ENCODE results near the gene DGCR6L.
"Not testable (repeated sequence)": the region's sequence is repeated elsewhere in the genome, so short reads cannot be mapped to it uniquely, and the experiment has no call there.

DNA sequence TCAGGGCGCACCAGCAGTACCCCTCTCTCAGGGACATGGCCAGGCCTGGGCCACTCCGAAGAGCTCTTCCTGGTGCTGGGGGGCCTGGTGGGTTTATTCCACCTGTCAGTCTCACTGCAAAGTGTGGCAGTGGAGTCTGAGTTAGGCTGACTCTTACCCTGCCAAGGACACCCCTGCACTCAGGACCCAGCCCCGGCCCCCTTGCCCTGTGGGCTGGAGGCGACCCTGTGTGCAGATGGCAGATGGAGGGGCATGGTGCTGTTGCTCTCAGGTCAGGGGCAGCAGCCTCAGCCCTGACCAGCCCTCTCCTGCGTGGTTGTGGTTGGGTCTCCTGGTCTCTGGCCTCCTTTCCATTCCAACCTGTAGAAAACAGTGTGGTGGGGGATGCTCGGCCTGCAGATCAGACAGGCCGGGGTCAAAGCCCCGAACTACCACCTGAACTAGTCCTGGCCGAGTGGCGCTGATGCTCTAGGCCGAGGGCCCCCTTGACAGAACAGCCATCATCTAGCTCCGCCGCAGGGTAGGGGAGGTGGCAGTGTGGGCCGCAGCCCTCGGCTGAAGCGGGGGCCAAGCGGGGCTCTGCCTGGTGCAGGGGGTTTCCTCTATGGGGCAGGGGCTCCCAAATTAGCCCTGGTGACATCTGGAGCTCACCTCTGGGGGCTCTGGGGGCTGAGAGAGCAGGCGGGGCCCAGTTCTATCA, 41.8 kb downstream of the DGCR6L start:
- TF ChIP-seq ETV6 (CRISPR knock-in tag; IDR thresholded peaks at IDR 0.05); ZNF512 (CRISPR knock-in tag; IDR thresholded peaks at IDR 0.05; ENCODE audit: borderline replicate concordance); CREB1 (CRISPR knock-in tag; IDR thresholded peaks at IDR 0.05); E2F5 (CRISPR knock-in tag; IDR thresholded peaks at IDR 0.05); STAT6 (CRISPR knock-in tag; conservative IDR thresholded peaks at IDR 0.05; ENCODE audit: low read depth); NFYB (CRISPR knock-in tag; conservative IDR thresholded peaks at IDR 0.05; ENCODE audit: low read depth); RELA (CRISPR knock-in tag; IDR thresholded peaks at IDR 0.05; ENCODE audit: borderline replicate concordance); TCF7 (CRISPR knock-in tag; IDR thresholded peaks at IDR 0.05; ENCODE audit: low read depth); NFE2L1 (CRISPR knock-in tag; IDR thresholded peaks at IDR 0.05): not testable (repeated sequence)
- TF ChIP-seq, protein P1, sequence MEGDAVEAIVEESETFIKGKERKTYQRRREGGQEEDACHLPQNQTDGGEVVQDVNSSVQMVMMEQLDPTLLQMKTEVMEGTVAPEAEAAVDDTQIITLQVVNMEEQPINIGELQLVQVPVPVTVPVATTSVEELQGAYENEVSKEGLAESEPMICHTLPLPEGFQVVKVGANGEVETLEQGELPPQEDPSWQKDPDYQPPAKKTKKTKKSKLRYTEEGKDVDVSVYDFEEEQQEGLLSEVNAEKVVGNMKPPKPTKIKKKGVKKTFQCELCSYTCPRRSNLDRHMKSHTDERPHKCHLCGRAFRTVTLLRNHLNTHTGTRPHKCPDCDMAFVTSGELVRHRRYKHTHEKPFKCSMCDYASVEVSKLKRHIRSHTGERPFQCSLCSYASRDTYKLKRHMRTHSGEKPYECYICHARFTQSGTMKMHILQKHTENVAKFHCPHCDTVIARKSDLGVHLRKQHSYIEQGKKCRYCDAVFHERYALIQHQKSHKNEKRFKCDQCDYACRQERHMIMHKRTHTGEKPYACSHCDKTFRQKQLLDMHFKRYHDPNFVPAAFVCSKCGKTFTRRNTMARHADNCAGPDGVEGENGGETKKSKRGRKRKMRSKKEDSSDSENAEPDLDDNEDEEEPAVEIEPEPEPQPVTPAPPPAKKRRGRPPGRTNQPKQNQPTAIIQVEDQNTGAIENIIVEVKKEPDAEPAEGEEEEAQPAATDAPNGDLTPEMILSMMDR (IDR thresholded peaks at IDR 0.05) = not testable (repeated sequence)
- TF ChIP-seq, protein P2, sequence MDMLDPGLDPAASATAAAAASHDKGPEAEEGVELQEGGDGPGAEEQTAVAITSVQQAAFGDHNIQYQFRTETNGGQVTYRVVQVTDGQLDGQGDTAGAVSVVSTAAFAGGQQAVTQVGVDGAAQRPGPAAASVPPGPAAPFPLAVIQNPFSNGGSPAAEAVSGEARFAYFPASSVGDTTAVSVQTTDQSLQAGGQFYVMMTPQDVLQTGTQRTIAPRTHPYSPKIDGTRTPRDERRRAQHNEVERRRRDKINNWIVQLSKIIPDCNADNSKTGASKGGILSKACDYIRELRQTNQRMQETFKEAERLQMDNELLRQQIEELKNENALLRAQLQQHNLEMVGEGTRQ (CRISPR knock-in tag; IDR thresholded peaks at IDR 0.05) = not testable (repeated sequence)
- TF ChIP-seq, protein P3, sequence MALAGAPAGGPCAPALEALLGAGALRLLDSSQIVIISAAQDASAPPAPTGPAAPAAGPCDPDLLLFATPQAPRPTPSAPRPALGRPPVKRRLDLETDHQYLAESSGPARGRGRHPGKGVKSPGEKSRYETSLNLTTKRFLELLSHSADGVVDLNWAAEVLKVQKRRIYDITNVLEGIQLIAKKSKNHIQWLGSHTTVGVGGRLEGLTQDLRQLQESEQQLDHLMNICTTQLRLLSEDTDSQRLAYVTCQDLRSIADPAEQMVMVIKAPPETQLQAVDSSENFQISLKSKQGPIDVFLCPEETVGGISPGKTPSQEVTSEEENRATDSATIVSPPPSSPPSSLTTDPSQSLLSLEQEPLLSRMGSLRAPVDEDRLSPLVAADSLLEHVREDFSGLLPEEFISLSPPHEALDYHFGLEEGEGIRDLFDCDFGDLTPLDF (CRISPR knock-in tag; IDR thresholded peaks at IDR 0.05) = not testable (repeated sequence)

Measured in WTC11 (cell line).